Liver (tissue), 3 donors: ENCODE data around the gene CLCF1.

Experiments used
- GABPA ChIP-seq, 2 donors: IDR thresholded peaks in 1 of 2; conservative IDR thresholded peaks in 1 of 2; 2 replicates each; pipeline ENCODE4 v1.6.1; 2016; ENCODE audit warnings: antibody characterized with exemption in 2 of 2, mild to moderate bottlenecking in 1 of 2, moderate library complexity in 1 of 2
- HNF4A ChIP-seq, 2 donors: conservative IDR thresholded peaks; 2 replicates each; pipeline ENCODE4 v1.6.1; 2016; ENCODE audit warnings: antibody characterized with exemption in 2 of 2, mild to moderate bottlenecking in 2 of 2
- JUND ChIP-seq, 2 donors: IDR thresholded peaks; 2 replicates each; pipeline ENCODE4 v1.6.1; 2016; ENCODE audit warnings: antibody characterized with exemption in 2 of 2
- SP1 ChIP-seq: IDR thresholded peaks from 2 replicates; pipeline ENCODE4 v1.6.1; 2018; ENCODE audit warnings: antibody characterized with exemption, mild to moderate bottlenecking
- TAF1 ChIP-seq: conservative IDR thresholded peaks from 2 replicates; pipeline ENCODE4 v1.6.1; 2016; ENCODE audit warnings: antibody characterized with exemption, mild to moderate bottlenecking
- TF ChIP-seq, protein P1 (sequence below): fragments of 150-350 bp; IDR thresholded peaks from 2 replicates; pipeline ENCODE4 v1.5.1; 2017; ENCODE audit warnings: improper control_type of control experiment, low read depth, low read length; ENCODE audit not compliant: missing input control
- TF ChIP-seq, protein P2 (sequence below): IDR thresholded peaks from 2 replicates; pipeline ENCODE4 v1.6.1; 2016; ENCODE audit warnings: antibody characterized with exemption
- donor health status: healthy.
- donor health status: healthy.

DNA sequence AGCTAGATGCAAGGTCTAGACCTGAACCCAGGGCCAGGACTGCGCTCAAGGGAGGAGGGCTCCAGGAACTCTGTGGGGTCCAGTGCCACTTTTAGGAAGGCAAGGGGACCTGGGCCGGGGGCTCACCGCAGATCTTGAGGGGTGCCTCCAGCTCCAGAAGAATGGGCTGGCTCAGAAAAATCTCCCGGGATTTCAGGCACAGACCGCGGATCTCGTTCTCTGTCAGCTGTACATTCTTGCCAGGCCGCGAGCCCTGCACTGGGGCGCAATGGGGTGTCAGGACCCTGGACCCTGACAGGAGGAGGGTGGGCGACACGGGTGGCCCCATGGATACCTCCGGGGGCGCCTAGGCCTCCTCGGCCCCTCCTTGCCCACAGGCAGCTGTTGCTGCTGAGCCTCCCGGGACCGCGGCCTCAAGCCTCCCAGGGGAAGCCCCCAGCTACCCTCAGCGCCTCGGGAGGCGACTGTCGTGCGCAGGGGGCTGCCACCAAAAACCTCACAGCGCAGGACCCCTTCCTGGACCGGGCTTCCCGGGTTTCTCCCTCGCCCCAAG, 27.6 kb upstream of the CLCF1 start:
- TF ChIP-seq SP1 = no peak
- TF ChIP-seq, protein P1, sequence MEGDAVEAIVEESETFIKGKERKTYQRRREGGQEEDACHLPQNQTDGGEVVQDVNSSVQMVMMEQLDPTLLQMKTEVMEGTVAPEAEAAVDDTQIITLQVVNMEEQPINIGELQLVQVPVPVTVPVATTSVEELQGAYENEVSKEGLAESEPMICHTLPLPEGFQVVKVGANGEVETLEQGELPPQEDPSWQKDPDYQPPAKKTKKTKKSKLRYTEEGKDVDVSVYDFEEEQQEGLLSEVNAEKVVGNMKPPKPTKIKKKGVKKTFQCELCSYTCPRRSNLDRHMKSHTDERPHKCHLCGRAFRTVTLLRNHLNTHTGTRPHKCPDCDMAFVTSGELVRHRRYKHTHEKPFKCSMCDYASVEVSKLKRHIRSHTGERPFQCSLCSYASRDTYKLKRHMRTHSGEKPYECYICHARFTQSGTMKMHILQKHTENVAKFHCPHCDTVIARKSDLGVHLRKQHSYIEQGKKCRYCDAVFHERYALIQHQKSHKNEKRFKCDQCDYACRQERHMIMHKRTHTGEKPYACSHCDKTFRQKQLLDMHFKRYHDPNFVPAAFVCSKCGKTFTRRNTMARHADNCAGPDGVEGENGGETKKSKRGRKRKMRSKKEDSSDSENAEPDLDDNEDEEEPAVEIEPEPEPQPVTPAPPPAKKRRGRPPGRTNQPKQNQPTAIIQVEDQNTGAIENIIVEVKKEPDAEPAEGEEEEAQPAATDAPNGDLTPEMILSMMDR = no peak
- TF ChIP-seq, protein P2, sequence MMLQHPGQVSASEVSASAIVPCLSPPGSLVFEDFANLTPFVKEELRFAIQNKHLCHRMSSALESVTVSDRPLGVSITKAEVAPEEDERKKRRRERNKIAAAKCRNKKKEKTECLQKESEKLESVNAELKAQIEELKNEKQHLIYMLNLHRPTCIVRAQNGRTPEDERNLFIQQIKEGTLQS = no peak
- TF ChIP-seq GABPA (IDR thresholded peaks at IDR 0.05 in 1 of 2, conservative IDR thresholded peaks at IDR 0.05 in 1 of 2) = no peak
- TF ChIP-seq JUND (IDR thresholded peaks at IDR 0.05) = no peak
- no peak for TF ChIP-seq HNF4A (conservative IDR thresholded peaks at IDR 0.05)
- TF ChIP-seq TAF1 = no peak
